NCI-H524 (cell line): ENCODE data around the gene SKIC3.

Source experiments
- DNase-seq, 2 experiments: peaks; one replicate each; lab custom pipeline; 2025; lab: John Stamatoyannopoulos, UW

The SKIC3 gene

DNA sequence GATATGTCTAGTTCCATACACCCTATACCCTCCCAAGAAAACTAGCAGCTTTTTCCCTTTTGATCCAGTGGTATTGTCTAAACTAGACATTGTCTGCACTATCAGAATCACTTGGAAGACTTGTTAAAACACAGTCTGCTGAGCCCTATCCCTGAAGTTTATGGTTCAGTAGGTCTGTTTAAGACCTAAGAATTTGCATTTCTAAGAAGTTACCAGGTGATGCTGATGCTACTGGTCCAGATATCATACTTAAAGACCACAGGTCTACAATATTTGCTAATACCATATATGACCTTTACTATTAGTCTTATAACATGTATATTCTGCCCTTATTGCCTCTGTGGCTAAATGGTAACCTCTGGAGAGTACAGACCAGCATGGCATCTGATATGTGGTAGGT, 23.3 kb downstream of the SKIC3 start:
- DNase-seq: no peak

- DNase-seq: no peak
These were observed 24.4 kb downstream of the SKIC3 start for GRCh38 chr5:95530416-95530815.

- DNase-seq: no peak
These were observed 26.2 kb downstream of the SKIC3 start for GRCh38 chr5:95528565-95528964.

DNA sequence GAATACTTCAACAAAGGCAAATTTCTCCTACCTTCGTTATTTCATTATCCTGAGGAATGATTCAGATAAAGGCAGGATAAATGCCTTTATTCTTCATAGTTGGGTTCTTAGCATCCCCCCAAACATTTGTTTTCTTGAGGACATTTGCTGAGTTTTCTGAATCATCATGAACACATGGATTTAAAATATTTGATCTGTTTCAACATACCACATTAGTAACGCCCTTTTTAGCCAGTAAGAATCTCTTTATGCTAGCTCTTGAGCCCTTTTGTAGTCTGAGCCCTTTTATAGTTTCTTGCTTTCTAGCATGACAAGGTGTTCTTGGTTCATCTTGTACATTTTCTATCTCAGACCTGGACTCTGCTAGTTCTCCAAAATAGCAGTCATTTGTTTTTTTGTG, 27.9 kb downstream of the SKIC3 start:
- DNase-seq: no peak

DNA sequence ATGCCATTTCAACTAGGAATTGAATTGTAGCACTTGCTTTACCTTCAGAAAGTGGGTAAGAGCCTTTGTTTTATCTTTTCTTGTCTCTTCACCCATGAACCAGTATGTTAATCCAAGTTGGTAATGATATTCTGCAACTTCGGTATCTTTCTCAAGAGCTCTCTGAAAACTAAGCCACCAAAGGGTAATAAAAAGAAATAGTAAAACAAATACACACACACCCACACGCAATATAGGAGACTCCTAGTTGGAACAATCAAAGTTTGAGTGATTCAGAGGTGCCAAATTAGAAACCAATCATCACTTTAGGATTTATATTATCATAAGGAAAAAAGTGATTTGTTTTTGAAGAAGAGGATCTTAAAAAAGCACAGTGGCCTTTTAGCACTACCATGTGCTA, 30.4 kb downstream of the SKIC3 start:
- DNase-seq: no peak

GRCh38 chr5:95520206-95520605, 34.6 kb downstream of the SKIC3 start:
- peak in 1 of 2 experiments; percentile 33 for DNase-seq

DNA sequence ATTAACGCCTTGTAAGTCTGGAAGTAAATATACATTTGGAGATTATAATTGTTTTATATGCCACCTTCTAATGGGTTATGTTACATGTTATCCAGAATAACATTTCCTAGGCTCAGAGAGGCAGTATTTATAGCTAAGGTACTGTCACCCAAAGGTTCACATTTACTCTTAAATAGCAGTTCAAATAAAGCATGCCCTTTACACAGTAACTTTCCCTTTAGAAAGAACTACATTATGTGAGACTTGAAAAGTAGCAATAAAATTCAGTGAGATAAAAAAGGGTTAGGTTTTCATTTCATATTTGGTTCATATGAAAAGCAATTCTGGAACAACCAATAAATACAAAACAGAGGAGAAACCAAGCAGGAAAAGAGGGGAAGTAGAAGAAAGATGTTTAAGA, 35.1 kb downstream of the SKIC3 start:
- no peak for DNase-seq

- peak; percentile 30 to 84 for DNase-seq
These were observed 35.6 kb downstream of the SKIC3 start for GRCh38 chr5:95519151-95519550.

DNA sequence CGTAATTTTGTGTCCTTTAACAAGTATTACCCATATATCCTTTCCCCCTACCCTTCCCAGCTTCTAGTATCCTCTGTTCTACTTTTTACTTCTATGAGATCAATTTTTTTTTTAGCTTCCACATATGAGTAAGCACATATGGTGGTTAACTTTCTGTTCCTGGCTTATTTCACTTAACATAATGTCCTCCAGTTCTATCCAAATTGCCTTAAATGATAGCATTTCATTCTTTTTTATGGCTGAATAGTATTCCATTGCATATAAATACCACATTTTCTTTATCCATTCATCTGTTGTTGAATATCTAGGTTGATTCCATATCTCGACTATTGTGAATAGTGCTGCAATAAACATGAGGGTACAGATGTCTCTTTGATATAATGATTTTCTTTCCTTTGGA, 36.4 kb downstream of the SKIC3 start:
- no peak for DNase-seq

DNA sequence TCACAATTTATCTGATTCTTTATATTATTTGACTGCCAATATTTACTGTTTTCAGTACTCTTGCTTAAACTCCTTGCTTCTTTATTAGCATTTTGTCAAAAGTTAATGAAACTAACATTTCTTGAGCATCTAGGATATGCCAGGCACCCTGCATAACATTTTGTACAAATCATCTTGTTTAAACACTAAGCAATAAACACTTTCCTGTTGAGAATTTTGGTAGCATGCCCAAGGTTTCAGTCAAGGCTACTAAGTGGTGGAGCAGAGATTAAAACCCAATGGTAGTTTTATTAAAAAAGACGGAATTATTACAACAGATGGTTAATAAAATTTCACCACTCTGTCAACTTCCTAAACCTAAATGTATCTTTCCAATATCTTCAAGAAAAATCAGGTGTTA, 43.2 kb downstream of the SKIC3 start:
- DNase-seq: no peak

GRCh38 chr5:95508550-95508949, 46.2 kb downstream of the SKIC3 start:
- no peak for DNase-seq
